ENCODE results near the gene ABHD14A.

- TF ChIP-seq CTCF (IDR thresholded peaks at IDR 0.05) (no peak), POLR2A (IDR thresholded peaks at IDR 0.05; ENCODE audit: low read length) (no peak)
Observed at GRCh38 chr3:51986010-51986947, 11.4 kb downstream of the ABHD14A start.
